ENCODE measurements around the gene TAF11.
"Not testable (repeated sequence)": the region's sequence is repeated elsewhere in the genome, so short reads cannot be mapped to it uniquely, and the experiment has no call there.

TAF11 gene, protein sequence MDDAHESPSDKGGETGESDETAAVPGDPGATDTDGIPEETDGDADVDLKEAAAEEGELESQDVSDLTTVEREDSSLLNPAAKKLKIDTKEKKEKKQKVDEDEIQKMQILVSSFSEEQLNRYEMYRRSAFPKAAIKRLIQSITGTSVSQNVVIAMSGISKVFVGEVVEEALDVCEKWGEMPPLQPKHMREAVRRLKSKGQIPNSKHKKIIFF

DNA sequence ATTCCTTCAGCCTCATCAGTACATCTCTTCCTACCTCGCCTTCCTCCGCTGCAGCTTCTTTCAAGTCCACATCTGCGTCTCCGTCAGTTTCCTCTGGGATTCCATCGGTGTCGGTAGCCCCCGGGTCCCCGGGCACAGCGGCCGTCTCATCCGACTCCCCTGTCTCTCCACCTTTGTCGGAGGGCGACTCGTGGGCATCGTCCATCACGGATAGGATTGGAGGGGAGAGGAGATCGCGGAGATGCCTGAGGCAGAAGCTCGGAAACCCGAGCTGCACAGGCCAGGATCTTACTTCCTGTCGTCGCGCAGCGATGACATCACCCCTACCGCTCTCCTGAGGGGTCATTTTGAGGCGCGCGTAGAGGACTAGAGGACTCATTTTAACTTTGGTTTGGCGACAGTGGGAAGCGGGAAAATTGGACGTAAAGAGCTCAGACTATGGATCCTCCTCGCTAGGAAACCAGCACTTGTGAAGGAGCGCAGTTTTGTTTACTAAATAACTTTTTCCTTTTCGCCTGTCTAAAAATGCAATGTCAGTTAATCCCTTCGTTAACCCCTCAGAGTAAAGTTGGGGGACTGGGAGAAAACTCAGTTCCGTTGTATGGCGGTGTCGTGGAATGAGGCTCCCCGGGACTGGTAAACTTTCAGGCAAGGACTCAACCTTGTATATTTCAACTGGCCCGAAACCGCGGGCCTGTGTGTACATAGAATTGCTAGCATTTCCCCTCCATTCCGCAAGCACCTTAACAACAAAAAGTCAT is at the start of gene TAF11:
Gene TAF11, minus strand, starts transcription at position 290 of the 761 bp plus-strand sequence. Its CDS starts 85 bp downstream, at position 205.
- DNase-seq (ENCODE audit: low read depth, low spot score) = peak; percentile 82

DNA sequence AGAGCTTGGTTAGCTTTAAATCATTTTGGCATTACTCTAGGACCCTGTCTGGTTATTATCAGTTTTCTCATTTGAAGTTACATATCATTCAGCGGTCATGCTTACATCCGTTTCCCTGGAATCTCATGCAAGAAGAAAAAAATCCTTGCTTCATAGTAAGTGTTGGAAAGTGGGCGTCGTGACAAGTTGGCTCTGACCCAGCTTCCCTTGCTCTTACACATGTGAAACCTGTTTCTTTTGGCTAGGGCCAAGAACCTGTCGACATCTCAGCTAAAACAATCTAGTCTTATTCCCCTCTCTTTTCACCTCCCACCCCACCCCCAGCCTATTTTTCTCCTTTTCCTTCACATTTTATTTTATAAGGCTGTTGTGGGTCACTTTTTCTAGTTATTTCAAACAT is 46.7 kb upstream of the TAF11 start:
- no peak for DNase-seq (ENCODE audit: low read depth, low spot score)

DNA sequence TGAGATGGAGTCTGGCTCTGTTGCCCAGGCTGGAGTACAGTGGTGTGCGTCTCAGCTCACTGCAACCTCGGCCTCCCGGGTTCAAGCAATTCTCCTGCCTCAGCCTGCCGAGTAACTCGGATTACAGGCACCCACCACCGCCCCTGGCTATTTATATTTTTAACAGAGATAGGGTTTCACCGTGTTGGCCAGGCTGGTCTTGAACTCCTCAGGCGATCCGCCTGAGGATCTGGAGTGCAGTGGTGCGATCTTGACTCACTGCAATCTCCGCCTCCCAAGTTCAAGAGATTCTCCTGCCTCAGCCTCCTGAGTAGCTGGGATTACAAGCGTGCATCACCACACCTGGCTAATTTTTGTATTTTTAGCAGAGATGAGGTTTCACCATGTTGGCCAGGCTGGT is 44.4 kb upstream of the TAF11 start:
- not testable (repeated sequence) for DNase-seq (ENCODE audit: low read depth, low spot score)

DNA sequence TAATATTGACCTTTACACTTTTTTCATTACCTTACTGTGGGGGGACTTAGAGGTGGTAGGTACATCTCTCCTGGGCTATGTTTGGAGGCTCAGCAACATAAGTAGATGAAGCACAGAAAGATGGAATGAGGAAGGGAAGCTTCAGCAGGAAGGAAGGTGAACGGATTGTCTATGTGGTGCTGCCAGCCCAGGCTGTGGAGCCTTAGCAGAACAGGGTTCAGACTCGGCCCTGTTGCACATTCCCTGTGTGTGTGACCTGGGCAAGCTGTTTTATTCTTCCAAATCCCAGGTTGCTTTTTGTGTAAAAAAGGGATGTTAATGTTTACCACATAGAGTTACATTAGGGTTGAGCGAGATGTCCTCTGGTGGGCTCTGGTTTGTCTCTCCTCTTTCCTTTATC is 42.4 kb upstream of the TAF11 start:
- no peak for DNase-seq (ENCODE audit: low read depth, low spot score)

DNA sequence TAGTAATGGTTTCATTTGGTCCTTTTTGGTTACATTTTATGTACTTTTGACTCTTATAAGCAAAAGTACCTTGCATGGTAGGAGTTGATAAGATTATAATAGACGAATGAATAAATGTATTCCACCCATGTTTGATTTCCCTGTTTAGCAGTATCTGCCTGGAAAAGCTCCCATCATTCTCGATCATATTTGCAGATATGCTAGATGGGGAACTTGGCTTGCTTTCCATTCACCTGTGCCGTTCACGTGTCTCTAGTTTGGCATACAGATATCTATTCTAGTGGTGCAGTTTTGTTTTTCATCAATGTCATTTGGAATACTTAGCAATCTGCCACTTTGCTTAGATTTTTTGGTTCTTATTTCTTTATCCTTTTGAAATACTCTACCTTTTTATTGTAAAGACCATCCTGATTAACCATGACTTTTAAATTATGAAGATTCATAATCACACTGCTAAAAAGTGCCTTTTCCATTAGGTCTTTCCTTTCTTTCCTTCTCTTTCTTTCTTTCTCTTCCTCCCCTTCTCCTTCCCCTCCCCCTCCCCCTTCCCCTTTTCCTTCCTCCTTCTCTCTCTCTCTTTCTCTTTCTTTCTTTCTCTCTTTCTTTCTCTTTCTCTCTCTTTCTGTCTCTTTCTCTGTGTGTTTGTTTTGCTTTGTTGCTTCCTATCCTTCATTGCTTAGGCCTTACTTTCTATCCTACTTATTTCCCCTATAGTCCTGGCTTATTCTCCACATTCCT is 41.6 kb upstream of the TAF11 start:
- no peak for DNase-seq (ENCODE audit: low read depth, low spot score)

DNA sequence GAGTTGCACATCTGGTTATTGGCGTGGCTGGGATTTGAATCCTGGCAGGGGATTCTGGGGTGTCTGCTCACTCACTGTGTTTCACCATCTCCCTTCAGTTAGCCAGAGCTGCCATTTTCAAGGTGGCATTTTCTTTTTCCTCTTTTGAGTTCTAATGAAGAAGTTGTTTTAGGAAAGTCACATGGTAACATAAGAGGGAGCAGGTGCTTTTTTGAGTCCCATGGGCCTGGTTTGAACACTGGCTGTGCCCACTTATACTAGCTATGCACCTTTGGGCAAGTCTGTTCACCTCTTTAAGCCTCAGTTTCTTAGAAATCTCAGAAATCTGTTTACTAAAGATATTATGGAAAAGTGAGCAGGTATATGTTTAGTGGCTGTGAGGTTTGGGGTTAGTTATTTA is 40.9 kb upstream of the TAF11 start:
- no peak for DNase-seq (ENCODE audit: low read depth, low spot score)

DNA sequence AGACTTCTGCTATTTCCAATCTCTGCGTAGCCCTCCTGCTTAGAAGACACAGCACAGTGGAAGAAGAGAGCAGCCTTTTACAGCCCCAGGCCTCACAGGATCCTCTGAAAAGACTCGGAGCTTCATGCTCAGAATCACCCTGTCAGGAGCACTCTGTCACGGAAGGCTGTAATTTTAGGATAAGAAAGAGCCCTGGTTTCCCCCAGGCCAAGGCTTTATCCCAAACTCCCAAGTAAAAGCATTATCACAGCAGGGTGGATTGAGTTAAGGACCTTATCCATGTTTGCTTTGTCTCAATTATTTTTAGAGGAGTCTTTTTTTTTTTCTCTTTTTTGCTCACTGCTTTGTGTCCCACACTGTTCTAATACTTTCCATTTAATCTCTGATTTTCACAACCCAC is 40.4 kb upstream of the TAF11 start:
- no peak for DNase-seq (ENCODE audit: low read depth, low spot score)

DNA sequence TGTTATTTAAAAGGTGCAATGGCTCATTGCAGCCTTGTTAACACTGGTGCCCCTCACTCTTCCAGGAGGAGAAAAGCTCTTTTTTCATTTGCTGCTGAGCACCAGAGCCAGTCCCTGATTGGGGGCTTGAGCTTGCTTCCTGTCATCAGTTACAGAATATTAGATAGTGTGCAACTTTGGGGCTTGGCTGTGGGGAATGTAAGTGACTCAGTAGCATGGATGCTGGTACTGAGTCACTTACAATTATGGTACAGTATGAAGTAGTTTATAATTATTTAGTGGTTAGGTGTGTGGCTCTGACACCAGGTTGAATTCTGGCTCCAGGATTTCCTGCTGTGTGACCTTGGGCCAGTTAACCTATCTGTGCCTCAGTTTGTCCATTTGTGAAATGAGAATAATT is 38.8 kb upstream of the TAF11 start:
- no peak for DNase-seq (ENCODE audit: low read depth, low spot score)

DNA sequence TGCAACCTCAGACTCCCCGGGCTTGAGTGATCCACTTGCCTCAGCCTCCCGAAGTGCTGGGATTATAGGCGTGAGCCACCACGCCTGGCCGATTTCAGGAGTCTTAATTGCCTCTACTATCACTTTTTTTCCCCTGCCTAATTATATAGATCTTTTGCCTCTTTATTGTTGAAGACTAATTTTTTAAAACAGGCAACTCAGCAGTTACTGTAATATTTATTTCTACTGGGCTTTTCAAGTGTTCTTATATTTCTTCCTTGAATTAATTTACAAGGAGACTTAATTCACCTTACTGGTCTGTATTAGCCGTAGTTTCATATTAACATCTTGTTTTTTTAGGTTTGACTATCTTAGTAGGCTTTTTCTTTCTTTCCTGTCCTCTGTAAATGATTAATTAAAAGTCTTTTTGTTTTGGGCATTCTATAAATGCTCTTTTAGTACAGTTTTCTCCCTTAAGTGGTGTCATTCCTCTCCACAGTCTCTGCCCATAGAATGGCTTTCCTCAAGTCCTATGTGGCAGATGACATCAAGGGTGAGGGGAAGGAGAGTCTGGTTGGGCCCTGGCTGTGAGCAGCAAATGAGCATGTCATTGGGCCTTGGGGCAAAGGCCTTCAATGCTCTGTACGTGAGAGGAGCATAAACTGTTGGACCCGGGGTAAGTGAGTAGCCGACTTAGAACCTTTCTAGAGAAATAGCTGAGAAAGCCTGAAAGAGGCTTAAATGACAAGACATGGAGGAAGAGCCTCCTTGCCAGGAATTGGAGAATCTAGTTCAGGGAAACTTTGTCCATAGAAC is 37.2 kb upstream of the TAF11 start:
- DNase-seq (ENCODE audit: low read depth, low spot score) = no peak

DNA sequence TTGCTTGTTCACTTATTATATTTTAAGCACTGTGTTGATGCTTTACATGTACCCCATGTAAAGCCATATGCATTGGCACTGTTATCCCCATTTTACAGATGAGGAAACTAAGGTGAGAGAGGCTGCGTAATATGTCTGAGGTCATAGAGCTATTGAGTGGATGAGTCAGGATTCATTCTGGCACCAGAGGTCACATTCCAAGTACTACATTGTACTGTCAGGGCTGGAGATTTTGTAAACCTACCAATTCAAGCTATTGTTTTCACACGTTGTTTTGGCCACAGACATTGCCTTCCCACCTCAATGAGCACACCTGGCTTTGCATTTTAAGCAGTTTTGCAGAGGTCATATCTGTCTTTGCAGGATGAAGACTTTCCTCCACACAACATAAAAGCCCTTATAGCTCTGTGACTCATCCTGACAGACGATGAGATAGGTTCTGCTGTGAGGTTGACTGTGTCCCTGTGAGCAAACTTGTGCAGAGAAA is 34.4 kb upstream of the TAF11 start:
- no peak for DNase-seq (ENCODE audit: low read depth, low spot score)

DNA sequence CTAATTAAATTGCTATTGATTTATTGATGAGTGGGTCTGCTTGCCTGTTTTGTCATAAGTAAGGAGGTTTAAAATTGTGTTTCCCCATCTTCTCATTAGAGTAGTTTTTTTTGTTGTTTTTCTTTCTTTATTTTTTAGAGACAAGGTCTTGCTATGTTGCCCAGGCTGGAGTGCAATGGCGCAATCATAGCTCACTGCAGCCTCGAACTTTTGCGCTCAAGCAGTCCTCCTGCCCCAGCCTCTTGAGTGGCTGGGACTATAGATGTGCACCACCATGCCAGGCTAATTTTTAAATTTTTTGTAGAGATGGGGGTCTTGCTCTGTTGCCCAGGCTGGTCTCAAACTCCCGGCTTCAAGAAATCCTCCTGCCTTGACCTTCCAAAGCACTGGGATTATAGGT is 32.3 kb upstream of the TAF11 start:
- no peak for DNase-seq (ENCODE audit: low read depth, low spot score)

DNA sequence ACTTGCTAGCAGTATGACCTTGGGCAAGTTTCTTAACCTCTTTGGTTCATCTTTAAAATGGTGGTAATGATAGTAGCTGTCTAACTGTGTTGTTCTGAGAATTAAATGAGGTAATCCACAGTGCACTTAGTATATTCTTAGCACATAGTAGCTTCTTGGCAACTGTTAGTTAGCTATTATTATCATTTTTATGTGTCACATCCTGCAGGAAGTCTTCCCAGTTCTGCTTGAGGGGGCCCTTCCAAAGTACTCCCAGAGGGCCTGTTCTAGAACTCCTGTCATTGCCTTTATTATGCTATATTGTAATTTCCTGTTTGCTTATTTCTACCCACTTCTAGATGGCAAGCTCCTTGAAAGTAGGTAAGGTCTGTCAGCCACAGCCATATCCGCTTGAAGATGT is 31.8 kb upstream of the TAF11 start:
- no peak for DNase-seq (ENCODE audit: low read depth, low spot score)

DNA sequence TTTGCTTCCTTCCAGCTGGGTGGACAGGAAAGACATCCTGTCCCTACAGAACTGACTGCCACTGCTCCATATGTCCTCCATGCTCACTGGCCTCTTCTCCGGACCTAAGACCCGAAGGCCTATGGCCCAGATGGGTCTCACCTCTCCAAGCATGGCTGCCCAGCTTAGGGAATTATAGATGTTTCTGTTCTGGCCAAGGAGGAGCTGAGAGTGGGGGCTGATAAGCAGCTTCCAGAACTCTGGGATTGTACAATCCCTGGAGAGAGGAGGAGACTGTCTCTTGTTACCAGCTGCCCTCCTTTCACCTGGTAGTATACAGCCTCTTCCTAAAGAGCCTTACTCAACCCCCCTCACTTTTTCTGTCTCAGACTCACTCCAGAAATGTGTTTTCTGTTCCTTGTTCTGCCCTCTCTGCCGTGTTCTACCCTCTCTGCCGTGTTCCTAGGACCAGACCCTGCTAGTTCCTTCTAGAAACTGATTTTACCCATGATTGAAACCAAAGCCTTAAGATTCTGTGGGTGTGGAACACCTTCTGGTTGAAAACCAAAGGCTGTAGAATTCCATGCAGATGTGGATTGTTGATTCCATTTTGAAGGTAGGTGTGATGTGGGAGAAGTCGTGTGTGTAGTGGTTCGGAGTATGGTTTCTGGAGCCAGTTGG is 29.9 kb upstream of the TAF11 start:
- DNase-seq (ENCODE audit: low read depth, low spot score) = no peak

DNA sequence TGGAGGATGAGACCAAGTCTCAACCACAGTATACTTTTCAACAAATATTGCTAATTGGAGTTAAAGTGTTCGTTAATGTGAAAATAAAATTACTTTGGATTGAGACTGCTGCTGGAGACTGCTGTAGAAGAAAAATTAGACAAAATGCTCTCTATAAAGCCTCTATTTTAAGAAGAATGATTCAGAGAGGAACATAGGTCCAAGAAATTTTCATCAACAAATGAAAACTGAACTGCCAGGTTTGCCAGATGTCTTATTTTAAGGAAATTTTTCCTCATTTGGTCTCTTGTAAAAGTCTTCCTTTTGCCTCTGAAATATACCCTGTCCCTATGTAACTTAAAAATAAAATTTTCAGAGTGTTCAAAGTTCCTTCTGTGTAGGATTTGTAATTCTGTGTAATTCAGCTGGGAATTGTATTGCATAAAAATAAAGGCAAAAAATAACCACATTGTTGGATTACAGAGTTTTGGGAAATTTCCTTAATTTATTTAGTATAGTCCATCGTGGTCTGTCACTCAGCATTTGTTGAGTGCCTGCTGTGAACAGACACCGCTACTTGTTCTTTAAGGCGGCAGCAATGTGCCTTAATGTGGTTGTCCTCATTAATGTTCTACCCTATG is 28.6 kb upstream of the TAF11 start:
- DNase-seq (ENCODE audit: low read depth, low spot score) = no peak

DNA sequence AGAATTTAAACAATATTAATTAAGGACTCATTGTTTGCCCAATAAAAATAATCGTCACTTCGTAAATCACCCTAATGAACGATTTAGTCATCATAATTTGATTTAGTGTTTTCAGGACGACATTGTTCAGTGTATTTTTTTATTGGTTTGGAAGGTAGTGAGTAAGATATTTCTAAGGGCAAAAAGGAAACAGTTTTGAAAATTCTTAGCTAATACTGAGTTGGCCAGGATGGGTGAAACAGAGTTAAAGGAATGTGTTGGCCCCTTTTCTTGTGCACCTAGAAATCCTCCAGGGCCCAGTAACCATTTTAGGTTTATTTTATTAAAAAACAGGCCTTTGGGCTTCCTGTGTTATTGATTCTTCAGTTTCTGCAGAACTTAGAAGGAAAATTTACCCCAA is 26.5 kb upstream of the TAF11 start:
- DNase-seq (ENCODE audit: low read depth, low spot score) = no peak

DNA sequence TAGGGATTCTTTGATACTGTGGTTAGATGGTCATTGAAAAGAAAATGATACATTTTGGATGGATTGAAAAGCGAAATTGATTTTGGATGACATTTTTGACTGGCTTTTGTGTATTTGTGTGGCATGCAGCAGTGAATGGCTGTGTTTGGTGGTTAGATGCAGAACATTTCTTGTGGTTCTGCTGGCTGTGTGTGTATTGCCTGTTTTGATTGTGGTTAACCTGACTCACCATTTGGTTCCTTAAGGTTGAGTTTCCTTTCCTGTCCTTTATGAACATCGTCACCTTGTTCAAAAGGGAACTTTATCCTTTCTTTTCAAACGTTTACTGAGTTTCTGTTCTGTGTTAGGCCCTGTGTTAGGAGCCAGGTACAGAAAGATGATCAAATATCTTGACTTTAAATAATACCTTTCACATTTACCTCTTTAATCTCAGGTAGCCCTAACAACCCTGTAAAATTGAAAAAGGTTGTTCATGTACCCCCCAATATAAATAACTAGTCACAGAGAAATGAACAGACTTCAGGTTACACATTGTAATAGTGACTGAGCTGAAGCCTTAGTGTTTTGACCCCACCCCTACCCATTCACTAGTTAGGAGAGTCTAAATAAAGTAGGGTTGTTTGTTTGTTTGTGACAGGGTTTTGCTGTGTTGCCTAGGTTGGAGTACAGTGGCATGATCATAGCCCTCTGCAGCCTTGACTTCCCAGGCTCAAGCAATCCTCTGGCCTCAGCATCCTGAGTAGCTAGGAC is 25.0 kb upstream of the TAF11 start:
- DNase-seq (ENCODE audit: low read depth, low spot score) = no peak

DNA sequence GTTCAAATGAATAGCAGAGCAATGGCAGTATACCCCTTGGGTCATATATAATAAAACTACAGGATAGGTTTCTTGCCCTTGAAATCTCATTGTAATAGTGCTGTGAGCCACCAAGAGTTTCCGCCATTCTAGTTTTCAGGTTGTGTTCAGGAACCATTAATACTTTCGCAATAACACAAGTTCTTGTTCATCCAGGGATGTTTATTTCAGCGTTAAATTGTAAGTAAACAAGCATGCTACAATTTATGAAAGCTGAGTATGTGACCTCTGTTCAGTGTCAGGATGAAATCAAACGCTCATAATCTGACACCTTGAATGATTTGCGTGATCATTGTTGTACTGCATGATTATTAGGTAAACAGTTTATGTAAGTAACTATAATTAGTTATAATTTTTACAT is 24.0 kb upstream of the TAF11 start:
- no peak for DNase-seq (ENCODE audit: low read depth, low spot score)

DNA sequence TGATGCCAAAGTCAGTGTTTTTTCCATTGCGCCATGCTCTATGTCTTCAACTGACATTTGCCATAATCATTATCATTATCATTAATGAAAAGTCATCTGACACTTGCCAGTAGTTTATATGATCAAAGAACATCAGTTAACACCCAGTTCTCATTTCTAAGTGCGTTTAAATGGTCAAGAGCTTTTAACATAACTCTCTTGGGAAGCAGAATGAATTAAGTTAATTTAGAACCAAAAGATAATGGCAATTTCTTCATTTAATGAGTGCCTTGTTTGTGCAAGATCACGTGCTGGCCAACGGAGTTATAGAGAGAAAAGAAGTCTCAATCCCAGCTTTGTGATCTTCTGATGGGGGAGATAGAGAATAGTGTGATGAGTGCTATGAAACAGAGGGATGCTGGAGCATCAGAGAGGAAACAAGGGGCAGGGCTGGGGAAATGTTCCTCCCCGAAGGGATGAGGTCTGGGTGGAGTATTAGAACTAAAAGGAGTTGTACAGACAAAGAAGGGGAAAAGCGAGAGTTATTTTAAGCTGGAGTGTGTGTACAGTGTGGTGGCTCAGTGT is 21.6 kb upstream of the TAF11 start:
- DNase-seq (ENCODE audit: low read depth, low spot score) = no peak

DNA sequence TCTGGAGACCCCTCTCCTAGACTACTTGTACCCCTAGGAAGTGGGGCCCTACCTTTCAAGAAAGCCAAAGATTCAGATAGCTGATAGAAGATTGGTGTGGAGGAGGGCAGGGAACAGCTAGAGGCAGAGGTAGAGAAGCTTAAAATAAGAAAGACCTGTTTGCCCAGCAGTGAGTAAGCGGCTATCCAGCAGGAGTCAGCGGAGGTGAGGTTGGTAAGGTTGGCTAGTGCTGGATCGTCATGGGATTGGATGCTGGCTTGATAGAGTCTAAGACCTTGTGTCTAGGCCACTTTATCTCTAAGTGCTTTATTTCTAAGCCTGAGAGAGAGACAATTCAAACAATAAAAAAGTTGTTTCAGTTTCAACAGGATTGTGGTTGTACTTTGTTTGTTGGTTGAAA is 20.4 kb upstream of the TAF11 start:
- DNase-seq (ENCODE audit: low read depth, low spot score) = no peak

DNA sequence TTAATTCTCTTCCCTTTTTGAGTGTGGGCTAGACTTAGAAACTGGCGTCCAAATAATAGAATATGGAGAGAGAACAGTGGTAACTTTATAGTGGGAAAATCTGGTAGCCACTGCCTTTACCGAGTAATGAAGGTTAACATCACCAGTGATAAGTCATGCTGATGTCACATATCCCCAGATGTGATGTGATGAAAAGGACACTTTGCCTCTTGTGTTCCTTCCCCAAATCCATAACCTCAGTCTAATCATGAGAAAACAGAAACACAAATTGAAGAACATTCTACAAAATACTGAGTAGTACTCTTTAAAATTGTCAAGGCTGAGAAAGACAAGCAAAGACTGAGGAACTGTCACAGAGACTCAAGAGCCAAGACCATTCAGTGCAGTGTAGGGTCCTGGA is 19.0 kb upstream of the TAF11 start:
- no peak for DNase-seq (ENCODE audit: low read depth, low spot score)

All from activated CD4-positive, CD25-positive, alpha-beta regulatory T cell treated with anti-CD3 and anti-CD28 coated beads, Interleukin-2, amount 50 U/mL, for 16 hours (primary cell).